ENCODE measurements around the gene PDZD11.
A peak's percentile ranks its signal among the peaks of the same experiment; 100 is the strongest.
"Not testable (repeated sequence)": the region's sequence is repeated elsewhere in the genome, so short reads cannot be mapped to it uniquely, and the experiment has no call there.

PDZD11 gene

GRCh38 chrX:70289793-70290770 lies at the start of gene PDZD11, which contains the start of gene KIF4A:
Gene PDZD11, minus strand, starts transcription at chrX:70289927. Its CDS starts 586 bp downstream, at chrX:70289341.
Gene KIF4A, plus strand, starts transcription at chrX:70290104. Its CDS starts 355 bp downstream, at chrX:70290459.
- DNase-seq: peak; percentile 67

- no peak for DNase-seq
Observed at GRCh38 chrX:70338290-70338689, 48.6 kb upstream of the PDZD11 start.

- no peak for DNase-seq
Observed at GRCh38 chrX:70336767-70337166, 47.0 kb upstream of the PDZD11 start.

DNA sequence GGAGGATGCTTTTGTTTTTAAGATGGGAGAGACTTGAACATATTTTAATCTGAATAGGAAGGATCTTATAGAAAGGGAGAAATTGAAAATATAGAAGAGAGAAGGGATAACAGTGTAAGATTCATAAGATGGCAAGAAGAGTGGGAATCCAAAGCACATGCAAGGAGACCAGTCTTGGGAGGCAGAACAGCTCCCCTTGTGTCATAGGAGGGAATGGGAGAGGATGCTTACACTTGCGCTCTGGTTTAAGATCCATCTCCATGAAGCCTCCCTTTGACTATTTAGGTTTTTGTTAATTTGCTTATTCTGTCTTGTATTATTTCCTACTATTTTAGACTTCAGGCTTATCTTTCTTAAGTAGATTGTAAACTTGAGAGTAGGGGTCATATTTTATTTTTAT lies 42.9 kb upstream of the PDZD11 start:
- DNase-seq: no peak

- DNase-seq: no peak
Observed at GRCh38 chrX:70331161-70331560, 41.4 kb upstream of the PDZD11 start.

DNA sequence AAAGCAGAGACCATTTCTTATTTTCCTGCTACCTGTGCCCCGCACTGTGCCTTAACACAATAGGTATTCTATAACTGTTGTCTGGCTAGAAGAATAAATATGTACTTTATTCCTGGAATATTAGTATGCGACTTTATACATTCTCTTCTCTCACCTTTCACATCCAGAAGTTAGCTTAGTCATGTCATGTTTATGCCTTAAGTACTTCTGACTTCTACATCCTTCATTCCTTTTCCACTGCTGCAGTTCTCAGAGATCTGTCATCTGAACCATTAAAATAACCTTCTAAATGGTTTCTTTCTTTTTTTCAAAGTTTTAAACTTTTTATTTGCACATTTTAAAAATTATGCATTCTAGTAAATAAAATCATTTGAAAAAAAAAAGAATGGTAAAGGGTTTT lies 34.6 kb upstream of the PDZD11 start:
- DNase-seq: no peak

GRCh38 chrX:70323628-70324027 lies 33.9 kb upstream of the PDZD11 start:
- not testable (repeated sequence) for DNase-seq

DNA sequence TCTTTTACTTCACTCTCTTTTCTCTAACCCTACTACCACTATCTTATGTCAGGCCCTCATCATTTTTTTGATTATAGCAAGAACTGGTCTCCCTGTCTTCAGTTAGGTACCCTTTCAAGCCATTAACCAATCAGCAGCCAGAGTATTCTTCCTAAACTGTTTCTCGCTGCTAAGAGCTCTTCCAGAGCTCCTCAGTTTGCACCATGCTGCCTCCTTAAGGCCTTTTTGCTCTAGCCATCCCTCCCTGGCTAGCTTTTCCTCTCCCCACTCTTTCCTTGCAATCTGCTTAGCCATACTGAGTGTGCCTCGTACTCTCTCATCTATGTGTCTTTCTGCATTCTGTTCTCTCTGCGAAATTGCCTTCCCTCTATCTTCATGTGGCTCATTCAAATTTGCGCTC lies 33.1 kb upstream of the PDZD11 start:
- no peak for DNase-seq

- no peak for DNase-seq
Observed at GRCh38 chrX:70313503-70313902, 23.8 kb upstream of the PDZD11 start.

GRCh38 chrX:70301716-70302115 lies 12.0 kb upstream of the PDZD11 start:
- DNase-seq: no peak

- no peak for DNase-seq
Observed at GRCh38 chrX:70293621-70294020, 3.9 kb upstream of the PDZD11 start.

GRCh38 chrX:70292788-70293187 lies 3.1 kb upstream of the PDZD11 start:
- DNase-seq: no peak

DNA sequence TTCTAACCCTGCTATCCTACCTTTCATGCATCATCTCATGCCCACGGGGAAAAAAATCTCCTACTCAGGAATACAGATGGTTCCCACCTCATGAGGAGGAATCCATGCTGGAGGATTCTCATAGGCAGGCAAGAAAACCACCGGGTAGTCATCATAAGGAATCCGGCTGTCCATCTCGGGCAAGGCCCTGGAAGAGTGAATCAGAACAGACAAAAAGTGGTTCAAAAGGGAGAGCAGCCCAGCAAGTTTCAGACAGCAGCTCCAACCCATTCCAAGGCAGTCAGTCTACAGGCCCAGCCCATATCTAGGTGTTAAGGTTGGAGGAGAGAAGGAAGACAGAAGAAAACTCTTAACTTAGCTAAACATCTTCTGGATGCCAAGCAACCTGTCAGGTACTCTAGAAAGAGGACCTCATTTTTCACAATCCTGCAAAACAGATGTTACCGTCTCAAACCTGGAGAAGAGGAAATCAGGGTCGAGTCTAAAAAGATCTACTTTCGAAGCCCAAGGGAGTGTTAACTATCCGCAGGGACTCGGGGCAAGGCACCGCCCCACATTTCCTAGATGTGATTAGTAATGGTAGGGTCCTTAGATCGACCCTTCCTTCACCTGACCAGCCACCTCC lies 447 bp downstream of the PDZD11 start:
- DNase-seq: no peak

DNA sequence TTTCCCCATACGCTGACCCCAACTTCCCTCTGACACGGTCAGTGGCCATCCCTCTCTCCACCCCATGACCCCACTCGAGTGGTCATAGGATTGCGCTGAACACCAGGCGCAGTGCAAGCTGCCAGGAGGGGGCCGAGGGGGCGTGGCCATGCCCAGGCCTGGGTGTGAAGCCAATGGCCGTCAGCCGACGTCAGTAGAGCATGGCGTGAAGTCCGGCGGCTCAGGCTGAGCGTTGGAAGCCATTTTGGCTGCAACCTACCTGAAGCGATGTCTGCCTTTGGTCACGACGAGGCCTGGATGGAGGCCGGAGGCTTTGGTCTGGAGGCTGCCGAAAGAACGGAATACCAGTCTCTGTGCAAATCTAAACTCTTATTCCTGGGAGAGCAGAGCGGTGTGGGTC lies 7.8 kb downstream of the PDZD11 start, which contains the start of gene RAB41:
TSS of gene RAB41 (plus strand) at position 222 of the 400 bp plus-strand sequence. CDS start at position 268, 46 bp downstream.
- no peak for DNase-seq

- DNase-seq: no peak
Observed at GRCh38 chrX:70280573-70280972, 9.2 kb downstream of the PDZD11 start.

- no peak for DNase-seq
Observed at GRCh38 chrX:70279081-70279480, 10.6 kb downstream of the PDZD11 start.

DNA sequence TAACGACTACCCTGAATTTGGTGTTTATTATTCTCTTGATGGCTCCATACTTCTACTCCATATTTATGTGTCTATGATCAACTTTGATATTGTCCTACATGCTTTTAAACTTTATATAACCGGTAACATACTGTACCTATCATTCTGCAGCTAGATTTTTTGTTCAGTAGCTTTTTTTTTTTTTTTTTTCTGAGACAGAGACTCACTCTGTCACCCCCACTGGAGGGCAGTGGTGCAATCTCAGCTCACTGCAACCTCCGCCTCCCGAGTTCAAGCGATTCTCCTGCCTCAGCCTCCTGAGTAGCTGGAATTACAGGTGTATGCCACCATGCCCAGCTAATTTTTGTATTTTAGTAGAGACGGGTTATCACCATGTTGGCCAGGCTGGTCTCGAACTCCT lies 15.7 kb downstream of the PDZD11 start:
- not testable (repeated sequence) for DNase-seq

DNA sequence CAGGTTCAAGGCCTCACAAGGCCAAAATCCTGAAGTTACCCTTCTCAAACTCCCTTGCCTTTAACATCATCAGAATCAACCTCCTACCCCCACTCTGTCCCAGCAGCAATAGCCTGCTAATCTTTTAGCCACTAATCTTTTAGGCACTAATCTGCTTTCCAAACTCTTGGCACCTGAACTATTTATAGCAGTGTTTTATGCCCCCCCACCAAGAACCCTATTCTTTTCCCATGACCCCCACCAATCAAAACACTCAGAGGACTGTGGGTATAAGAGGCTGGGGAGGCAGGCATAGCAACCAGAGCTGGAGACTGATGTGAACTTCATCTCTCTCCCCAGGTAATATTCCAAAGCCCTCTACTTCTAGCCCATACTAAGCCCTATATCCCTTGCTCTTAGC lies 21.7 kb downstream of the PDZD11 start, which contains the start of gene ARR3:
TSS of gene ARR3 (plus strand) at position 301 of the 400 bp plus-strand sequence. CDS start 1,052 bp downstream, outside the sequence.
- no peak for DNase-seq

- no peak for DNase-seq
Observed at GRCh38 chrX:70264784-70265183, 24.9 kb downstream of the PDZD11 start.

- DNase-seq: peak; percentile 0
Observed at GRCh38 chrX:70262952-70263567, 26.7 kb downstream of the PDZD11 start.

DNA sequence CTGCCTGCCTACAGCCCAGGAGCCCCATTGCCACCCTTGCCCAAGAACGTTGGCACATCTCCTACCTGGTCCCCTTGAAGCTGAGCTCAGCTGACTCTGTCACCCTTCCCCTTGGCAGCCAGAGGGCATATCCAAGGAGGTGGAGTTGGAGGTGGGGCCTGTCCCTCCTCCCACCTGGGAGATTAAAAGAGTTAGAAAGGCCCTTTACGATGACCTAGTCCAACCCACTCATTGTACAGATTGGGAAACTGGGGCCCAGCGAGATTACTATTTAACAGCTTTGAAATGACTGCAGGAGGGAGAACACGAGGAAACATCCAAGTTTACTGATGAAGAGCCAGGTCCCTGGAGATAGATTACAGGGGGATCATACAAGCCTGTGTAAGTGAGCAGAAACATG lies 29.6 kb downstream of the PDZD11 start, which contains the start of gene P2RY4:
TSS of gene P2RY4 (minus strand) at position 101 of the 400 bp plus-strand sequence. CDS start 580 bp downstream, outside the sequence.
- DNase-seq: no peak

DNA sequence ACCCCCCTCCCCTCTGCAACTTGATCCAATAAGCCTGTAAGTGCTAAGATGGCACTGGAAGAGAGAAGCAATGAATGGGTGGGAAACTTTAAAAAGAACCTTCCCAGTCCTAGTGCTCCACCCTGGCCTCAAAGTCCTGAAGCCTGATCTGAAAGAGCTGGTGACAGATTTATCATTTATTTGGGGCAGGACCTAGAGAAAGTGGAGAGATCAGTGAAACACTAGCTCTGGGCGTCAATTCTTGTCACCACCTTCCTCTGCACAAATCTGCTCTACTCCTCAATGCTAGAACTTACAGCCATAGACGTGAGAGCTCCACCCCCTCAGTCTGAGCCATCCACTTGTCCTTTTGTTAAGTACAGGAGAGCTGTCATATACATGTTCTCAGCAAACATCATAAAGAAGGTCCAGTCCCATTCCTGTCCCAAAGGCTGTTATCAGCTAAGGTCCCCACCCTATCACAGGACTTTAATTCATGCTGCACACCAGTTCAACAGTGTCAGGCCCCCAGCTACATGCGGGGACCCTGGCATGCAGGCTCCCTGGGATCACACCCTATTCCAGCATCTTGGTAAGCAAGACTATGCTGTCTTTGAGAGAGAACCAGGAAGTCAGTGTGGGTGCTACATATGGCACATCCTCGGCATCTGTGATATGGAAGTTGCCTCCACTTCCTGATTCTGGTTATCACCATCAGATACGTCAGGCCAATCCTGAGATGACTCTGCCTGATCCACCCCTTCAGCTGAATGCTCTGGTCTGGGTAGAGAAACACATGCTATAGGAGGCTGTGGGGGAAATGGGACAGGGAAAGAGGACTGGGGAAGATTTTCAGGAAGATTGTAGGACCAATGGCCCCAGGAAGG lies 32.1 kb downstream of the PDZD11 start:
- DNase-seq: no peak
